AG04450 (cell line): ENCODE data around the gene TTC36. TPM values are rescaled to one million over a fixed set of nuclear protein-coding genes. Genes with fewer than 3 reads are reported as not detected.
A peak's percentile ranks its signal among the peaks of the same experiment; 100 is the strongest.
"Not testable (repeated sequence)": the region's sequence is repeated elsewhere in the genome, so short reads cannot be mapped to it uniquely, and the experiment has no call there.

ENCODE experiments used
- CTCF ChIA-PET: fragments of 300-600, 350-600 bp; formaldehyde crosslinking; extraction: SDS; loops from one replicate; lab custom pipeline; 2022; ENCODE audit warnings: antibody characterized with exemption, inconsistent platforms; lab: Charles Lee
- POLR2A ChIA-PET: fragments of 350-600 bp; formaldehyde crosslinking; extraction: SDS; loops from one replicate; lab custom pipeline; 2021; ENCODE audit warnings: antibody characterized with exemption, inconsistent platforms; lab: Yijun Ruan, JAX
- DNase-seq: peaks from one replicate; pipeline ENCODE4 v3.0.0-alpha.2; 2011; ENCODE audit warnings: low read depth, low spot score
- H3K27ac ChIP-seq: one replicate; pipeline ENCODE4 v1.5.1; 2012; ENCODE audit warnings: low read depth, low read length, control low read depth
- H3K27me3 ChIP-seq: one replicate; pipeline ENCODE4 v1.6.0; 2012; ENCODE audit warnings: low read length; ENCODE audit not compliant: control insufficient read depth, insufficient read depth
- H3K4me3 ChIP-seq: 2 replicates; pipeline ENCODE4 v1.5.1; 2011; ENCODE audit warnings: mild to moderate bottlenecking, low read depth, low read length, control low read depth
- H3K9me3 ChIP-seq: 2 replicates; pipeline ENCODE4 v1.5.1; 2012; ENCODE audit warnings: low read length; ENCODE audit not compliant: control insufficient read depth, insufficient read depth
- polyA plus RNA-seq: library from polyadenylated mRNA; depleted of rRNA; stranded (reverse); fragments of >200 nt; gene quantifications from 2 replicates; pipeline ENCODE4 v1.2.3, GENCODE V29; 2011
- TF ChIP-seq, protein P1 (sequence below): IDR thresholded peaks from 2 replicates; pipeline ENCODE4 v1.5.1; 2011; ENCODE audit warnings: low read depth, low read length, control low read depth, inconsistent platforms

The TTC36 gene
- polyA plus RNA-seq, 1 experiment, result not detected

DNA sequence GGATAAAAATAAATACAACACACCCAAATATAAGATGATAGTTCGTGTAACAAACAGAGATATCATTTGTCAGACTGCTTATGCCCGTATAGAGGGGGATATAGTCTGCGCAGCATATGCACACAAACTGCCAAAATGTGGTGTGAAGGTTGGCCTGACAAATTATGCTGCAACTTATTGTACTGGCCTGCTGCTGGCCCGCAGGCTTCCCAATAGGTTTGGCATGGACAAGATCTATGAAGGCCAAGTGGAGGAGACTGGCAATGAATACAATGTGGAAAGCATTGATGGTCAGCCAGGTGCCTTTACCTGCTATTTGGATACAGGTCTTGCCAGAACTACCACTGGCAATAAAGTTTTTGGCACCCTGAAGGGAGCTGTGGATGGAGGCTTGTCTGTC is 33.5 kb downstream of the TTC36 start:
- Histone ChIP-seq H3K9me3 (no peaks in the 10 kb centered on the region), H3K27me3 (no peaks in the 10 kb centered on the region), H3K4me3 (no peak overlapping the region), H3K27ac (no peak overlapping the region)
- TF ChIP-seq, protein P1, sequence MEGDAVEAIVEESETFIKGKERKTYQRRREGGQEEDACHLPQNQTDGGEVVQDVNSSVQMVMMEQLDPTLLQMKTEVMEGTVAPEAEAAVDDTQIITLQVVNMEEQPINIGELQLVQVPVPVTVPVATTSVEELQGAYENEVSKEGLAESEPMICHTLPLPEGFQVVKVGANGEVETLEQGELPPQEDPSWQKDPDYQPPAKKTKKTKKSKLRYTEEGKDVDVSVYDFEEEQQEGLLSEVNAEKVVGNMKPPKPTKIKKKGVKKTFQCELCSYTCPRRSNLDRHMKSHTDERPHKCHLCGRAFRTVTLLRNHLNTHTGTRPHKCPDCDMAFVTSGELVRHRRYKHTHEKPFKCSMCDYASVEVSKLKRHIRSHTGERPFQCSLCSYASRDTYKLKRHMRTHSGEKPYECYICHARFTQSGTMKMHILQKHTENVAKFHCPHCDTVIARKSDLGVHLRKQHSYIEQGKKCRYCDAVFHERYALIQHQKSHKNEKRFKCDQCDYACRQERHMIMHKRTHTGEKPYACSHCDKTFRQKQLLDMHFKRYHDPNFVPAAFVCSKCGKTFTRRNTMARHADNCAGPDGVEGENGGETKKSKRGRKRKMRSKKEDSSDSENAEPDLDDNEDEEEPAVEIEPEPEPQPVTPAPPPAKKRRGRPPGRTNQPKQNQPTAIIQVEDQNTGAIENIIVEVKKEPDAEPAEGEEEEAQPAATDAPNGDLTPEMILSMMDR, result no peak
- ChIA-PET CTCF (no interaction called here), POLR2A (no interaction called here)
- no peak for DNase-seq

DNA sequence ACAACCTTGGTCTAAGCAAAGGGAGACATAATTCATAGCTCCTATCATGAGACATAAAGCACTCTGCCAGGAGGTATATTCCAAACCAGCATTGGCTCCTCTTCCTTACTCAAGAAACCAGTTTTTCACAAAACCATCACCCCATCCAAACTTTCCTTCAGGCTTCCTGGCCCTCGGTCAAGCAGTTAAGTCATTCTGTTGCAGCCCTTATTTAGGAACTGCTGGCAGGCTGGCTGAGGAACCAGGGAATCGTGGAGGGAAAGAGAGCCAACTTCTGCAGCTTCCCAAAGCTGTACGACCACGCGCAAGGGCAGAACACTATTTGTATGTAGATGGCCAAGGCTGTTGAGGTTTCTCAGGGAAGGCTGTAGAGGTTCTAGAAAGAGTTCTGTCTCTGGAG is 37.8 kb downstream of the TTC36 start:
- H3K4me3 ChIP-seq, result peak overlapping the region; percentile 64
- H3K27ac ChIP-seq, result no peak overlapping the region
- ChIA-PET CTCF (interaction anchor here (0.6 kb wide), 1 partner anchor 576 kb away, joined by 3 read pairs; no protein-coding TSS in a partner anchor), POLR2A (no interaction called here)
- H3K9me3 ChIP-seq, result no peaks in the 10 kb centered on the region
- TF ChIP-seq, protein P1, result no peak
- DNase-seq, result no peak
- no peaks in the 10 kb centered on the region for H3K27me3 ChIP-seq

DNA sequence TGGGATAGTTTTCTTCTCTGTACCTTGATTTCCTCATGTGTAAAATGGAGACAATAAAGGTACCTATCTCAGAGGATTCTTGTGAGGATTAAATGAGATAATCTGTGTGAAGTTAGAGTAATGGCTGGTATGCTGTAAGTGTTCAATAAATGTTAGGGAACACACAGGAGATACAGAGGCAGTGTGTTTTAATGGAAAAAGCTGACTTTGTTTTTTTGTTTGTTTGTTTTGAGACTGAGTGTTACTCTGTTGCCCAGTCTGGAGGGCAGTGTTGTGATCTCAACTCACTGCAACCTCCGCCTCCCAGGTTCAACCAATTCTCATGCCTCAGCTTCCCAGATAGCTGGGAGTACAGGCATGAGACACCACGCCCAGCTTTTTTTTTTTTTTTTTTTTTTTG is 42.4 kb downstream of the TTC36 start:
- Histone ChIP-seq H3K27me3 (no peaks in the 10 kb centered on the region), H3K27ac (no peak overlapping the region), H3K9me3 (peaks cover 4% of the 10 kb centered on the region; the same call in 1 of the 2 replicates), H3K4me3 (no peak overlapping the region)
- CTCF ChIA-PET, result interaction anchor here (1.7 kb wide), 1 partner anchor 42 kb away, joined by 3 read pairs; no protein-coding TSS in a partner anchor
- POLR2A ChIA-PET, result interaction anchor here (0.6 kb wide), 2 partner anchors 71 to 762 kb away, joined by 3 to 5 read pairs; no protein-coding TSS in a partner anchor
- no peak for DNase-seq
- TF ChIP-seq, protein P1, result no peak

DNA sequence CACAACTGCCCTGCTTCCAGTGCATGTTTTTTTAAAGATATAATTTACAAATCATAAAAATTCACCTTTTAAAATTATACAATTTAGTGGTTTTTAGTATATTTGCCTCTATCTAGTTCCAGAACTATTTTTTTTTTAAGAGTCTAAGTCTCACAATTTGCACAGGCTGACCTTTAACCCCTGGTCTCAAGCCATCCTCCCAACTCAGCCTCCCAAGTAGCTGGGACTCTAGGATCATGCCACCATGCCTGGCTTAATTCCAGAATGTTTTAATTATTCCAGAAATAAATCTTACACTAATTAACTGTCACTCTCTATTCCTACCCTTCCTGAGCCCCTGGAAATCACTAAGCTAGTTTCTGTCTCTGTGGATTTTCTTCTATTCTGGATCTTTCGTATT is 43.5 kb downstream of the TTC36 start:
- no peak for DNase-seq
- POLR2A ChIA-PET, result no interaction called here
- Histone ChIP-seq H3K27me3 (no peaks in the 10 kb centered on the region), H3K4me3 (no peak overlapping the region), H3K27ac (no peak overlapping the region), H3K9me3 (peaks cover 4% of the 10 kb centered on the region; the same call in 1 of the 2 replicates)
- TF ChIP-seq, protein P1, result no peak
- CTCF ChIA-PET, result no interaction called here

DNA sequence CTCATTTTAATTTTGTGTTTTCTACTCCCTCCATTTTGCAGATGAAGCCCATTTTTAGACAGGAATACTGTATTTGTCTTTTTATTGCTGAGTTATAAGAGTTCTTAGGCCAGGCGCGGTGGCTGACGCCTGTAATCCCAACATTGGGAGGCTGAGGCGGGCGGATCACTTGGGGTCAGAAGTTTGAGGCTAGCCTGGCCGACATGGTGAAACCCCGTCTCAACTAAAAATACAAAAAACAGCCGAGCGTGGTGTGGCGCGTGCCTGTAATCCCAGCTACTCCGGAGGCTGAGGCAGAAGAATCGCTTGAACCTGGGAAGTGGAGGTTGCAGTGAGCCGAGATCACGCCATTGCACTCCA is 44.4 kb downstream of the TTC36 start:
- POLR2A ChIA-PET, result interaction anchor here (0.7 to 2.0 kb wide), 6 partner anchors 9 to 211 kb away, joined by 3 to 9 read pairs (median 6); no protein-coding TSS in a partner anchor
- not testable (repeated sequence) for DNase-seq, H3K27me3 ChIP-seq, H3K9me3 ChIP-seq
- peak overlapping the region; percentile 94 for H3K4me3 ChIP-seq
- H3K27ac ChIP-seq, result peak overlapping the region; percentile 48
- CTCF ChIA-PET, result interaction anchor here (0.6 kb wide), 1 partner anchor 84 kb away, joined by 3 read pairs; no protein-coding TSS in a partner anchor
